ENCODE data around the gene TENM3.

TENM3 gene

DNA sequence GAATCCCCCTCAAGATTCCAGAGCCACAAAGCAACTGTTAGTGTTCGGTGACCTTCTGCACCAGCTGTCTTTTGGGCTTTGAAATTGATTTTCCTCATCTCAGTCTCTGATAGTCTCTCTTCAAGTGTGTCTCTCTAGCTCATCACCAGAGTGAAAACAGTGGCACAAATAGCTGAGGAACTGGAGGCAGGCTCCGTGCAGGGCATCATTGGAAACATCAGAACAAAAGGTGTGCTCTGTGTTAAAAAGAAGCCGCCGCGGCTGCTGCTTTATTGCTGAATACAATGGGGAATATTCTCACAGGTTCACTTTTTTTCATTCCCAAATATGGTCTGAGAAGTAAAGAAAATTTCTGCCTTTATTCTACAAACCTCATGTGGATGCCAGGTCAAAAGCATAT lies 376.5 kb downstream of the TENM3 start:
- H3K36me3 ChIP-seq (ENCODE audit: control insufficient read depth, low read depth, low read length): no peaks in the 10 kb centered on the region
- no peaks in the 10 kb centered on the region for H3K27me3 ChIP-seq (ENCODE audit: control insufficient read depth, insufficient read depth, low read length)
- no peak overlapping the region for H3K9ac ChIP-seq (ENCODE audit: low read length)
- H3K27ac ChIP-seq (ENCODE audit: low read length): no peak overlapping the region
- H3K4me3 ChIP-seq (ENCODE audit: low read length): no peak overlapping the region
- H3K9me3 ChIP-seq (ENCODE audit: control insufficient read depth, low read depth, low read length): no peaks in the 10 kb centered on the region
- H3K4me1 ChIP-seq (ENCODE audit: control insufficient read depth, low read depth, low read length): no peaks in the 10 kb centered on the region

DNA sequence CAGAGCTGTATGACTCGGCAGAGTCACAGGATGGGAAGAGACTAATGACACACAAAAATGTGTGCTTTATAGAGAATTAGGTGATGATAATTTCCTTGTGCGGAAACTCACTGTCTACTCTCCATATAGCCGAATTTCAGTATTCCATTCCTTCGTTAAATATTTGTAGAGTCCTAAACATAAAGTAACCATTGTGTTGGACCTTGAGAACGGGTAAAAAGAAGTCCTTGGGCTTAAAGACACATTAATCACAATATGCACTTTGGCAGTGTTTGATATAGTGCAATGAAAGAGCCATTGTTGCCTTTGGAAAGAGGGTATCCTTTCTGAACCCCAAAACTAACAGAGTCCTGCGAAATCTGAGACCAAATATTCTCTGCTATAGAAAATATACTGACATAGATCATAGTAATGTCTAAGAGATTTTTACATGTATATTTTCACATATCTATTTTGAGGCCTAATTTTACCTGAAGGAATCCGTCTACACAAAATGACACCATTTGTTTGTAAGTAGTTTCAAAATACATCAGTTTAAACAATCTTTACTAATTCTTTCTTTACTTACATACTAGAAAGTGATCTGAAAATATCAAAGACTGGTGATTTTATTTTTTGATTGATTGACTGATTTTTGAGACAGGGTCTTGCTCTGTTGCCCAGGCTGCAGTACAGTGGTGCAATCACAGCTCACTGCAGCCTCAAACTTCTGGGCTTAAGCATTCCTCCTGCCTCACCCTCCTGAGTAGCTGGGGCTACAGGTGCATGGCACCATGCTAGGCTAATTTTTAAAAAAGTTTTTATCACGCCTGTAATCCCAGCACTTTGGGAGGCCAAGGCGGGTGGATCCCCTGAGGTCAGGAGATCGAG lies 377.1 kb downstream of the TENM3 start:
- H3K36me3 ChIP-seq (ENCODE audit: control insufficient read depth, low read depth, low read length): no peaks in the 10 kb centered on the region
- H3K9ac ChIP-seq (ENCODE audit: low read length): no peak overlapping the region
- no peaks in the 10 kb centered on the region for H3K4me1 ChIP-seq (ENCODE audit: control insufficient read depth, low read depth, low read length)
- no peak overlapping the region for H3K4me3 ChIP-seq (ENCODE audit: low read length)
- H3K27ac ChIP-seq (ENCODE audit: low read length): no peak overlapping the region
- no peaks in the 10 kb centered on the region for H3K27me3 ChIP-seq (ENCODE audit: control insufficient read depth, insufficient read depth, low read length)
- no peaks in the 10 kb centered on the region for H3K9me3 ChIP-seq (ENCODE audit: control insufficient read depth, low read depth, low read length)

DNA sequence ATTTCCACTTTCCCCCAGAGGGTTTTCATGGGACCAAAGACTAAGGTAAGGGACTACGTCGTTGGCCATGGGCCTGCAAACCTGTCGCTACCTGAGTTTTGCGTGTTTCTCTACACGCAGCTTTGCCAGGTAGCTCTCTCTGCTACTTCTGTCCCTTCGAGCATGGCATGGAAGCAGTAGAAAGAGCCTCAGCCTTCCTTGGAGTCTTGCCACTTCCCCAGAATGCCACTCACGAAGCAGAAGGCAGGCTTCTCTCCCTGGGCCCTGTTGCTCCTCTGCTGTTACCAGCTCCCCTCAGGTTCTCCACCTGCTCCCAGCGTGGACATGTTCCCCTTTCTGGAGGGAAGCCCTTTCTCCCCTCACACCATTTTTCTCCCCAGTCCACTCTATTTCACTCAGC lies 381.1 kb downstream of the TENM3 start:
- Histone ChIP-seq H3K27me3 (ENCODE audit: control insufficient read depth, insufficient read depth, low read length) (no peaks in the 10 kb centered on the region), H3K4me3 (ENCODE audit: low read length) (no peak overlapping the region), H3K4me1 (ENCODE audit: control insufficient read depth, low read depth, low read length) (peaks cover 2% of the 10 kb centered on the region), H3K9ac (ENCODE audit: low read length) (no peak overlapping the region), H3K9me3 (ENCODE audit: control insufficient read depth, low read depth, low read length) (no peaks in the 10 kb centered on the region), H3K27ac (ENCODE audit: low read length) (no peak overlapping the region), H3K36me3 (ENCODE audit: control insufficient read depth, low read depth, low read length) (no peaks in the 10 kb centered on the region)

GRCh38 chr4:182625193-182625592 lies 382.0 kb downstream of the TENM3 start:
- H3K9me3 ChIP-seq (ENCODE audit: control insufficient read depth, low read depth, low read length): no peaks in the 10 kb centered on the region
- H3K9ac ChIP-seq (ENCODE audit: low read length): no peak overlapping the region
- H3K27ac ChIP-seq (ENCODE audit: low read length): no peak overlapping the region
- no peak overlapping the region for H3K4me3 ChIP-seq (ENCODE audit: low read length)
- H3K4me1 ChIP-seq (ENCODE audit: control insufficient read depth, low read depth, low read length): peaks cover 11% of the 10 kb centered on the region
- no peaks in the 10 kb centered on the region for H3K27me3 ChIP-seq (ENCODE audit: control insufficient read depth, insufficient read depth, low read length)
- no peaks in the 10 kb centered on the region for H3K36me3 ChIP-seq (ENCODE audit: control insufficient read depth, low read depth, low read length)

GRCh38 chr4:182627996-182628395 lies 384.8 kb downstream of the TENM3 start:
- H3K27me3 ChIP-seq (ENCODE audit: control insufficient read depth, insufficient read depth, low read length): no peaks in the 10 kb centered on the region
- H3K36me3 ChIP-seq (ENCODE audit: control insufficient read depth, low read depth, low read length): no peaks in the 10 kb centered on the region
- H3K27ac ChIP-seq (ENCODE audit: low read length): no peak overlapping the region
- no peaks in the 10 kb centered on the region for H3K9me3 ChIP-seq (ENCODE audit: control insufficient read depth, low read depth, low read length)
- peaks cover 11% of the 10 kb centered on the region for H3K4me1 ChIP-seq (ENCODE audit: control insufficient read depth, low read depth, low read length)
- no peak overlapping the region for H3K4me3 ChIP-seq (ENCODE audit: low read length)
- no peak overlapping the region for H3K9ac ChIP-seq (ENCODE audit: low read length)

DNA sequence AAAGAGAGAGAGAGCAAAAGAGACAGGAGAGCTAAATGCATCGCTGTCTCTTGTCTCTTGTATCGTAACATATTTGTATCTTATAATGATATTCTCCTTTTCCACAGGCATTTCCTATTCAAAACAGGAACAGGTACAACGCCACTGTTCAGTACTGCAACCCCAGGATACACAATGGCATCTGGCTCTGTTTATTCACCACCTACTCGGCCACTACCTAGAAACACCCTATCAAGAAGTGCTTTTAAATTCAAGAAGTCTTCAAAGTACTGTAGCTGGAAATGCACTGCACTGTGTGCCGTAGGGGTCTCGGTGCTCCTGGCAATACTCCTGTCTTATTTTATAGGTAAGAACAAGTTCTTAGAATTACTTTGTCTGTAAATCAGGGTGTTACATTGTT lies 385.3 kb downstream of the TENM3 start:
- Histone ChIP-seq H3K36me3 (ENCODE audit: control insufficient read depth, low read depth, low read length) (peaks cover 5% of the 10 kb centered on the region), H3K9me3 (ENCODE audit: control insufficient read depth, low read depth, low read length) (no peaks in the 10 kb centered on the region), H3K4me1 (ENCODE audit: control insufficient read depth, low read depth, low read length) (peaks cover 11% of the 10 kb centered on the region), H3K4me3 (ENCODE audit: low read length) (no peak overlapping the region), H3K27me3 (ENCODE audit: control insufficient read depth, insufficient read depth, low read length) (no peaks in the 10 kb centered on the region), H3K9ac (ENCODE audit: low read length) (no peak overlapping the region), H3K27ac (ENCODE audit: low read length) (no peak overlapping the region)

GRCh38 chr4:182629096-182629495 lies 385.9 kb downstream of the TENM3 start:
- Histone ChIP-seq H3K4me3 (ENCODE audit: low read length) (no peak overlapping the region), H3K9me3 (ENCODE audit: control insufficient read depth, low read depth, low read length) (no peaks in the 10 kb centered on the region), H3K27ac (ENCODE audit: low read length) (no peak overlapping the region), H3K4me1 (ENCODE audit: control insufficient read depth, low read depth, low read length) (peaks cover 11% of the 10 kb centered on the region), H3K27me3 (ENCODE audit: control insufficient read depth, insufficient read depth, low read length) (no peaks in the 10 kb centered on the region), H3K9ac (ENCODE audit: low read length) (no peak overlapping the region), H3K36me3 (ENCODE audit: control insufficient read depth, low read depth, low read length) (peaks cover 10% of the 10 kb centered on the region)

DNA sequence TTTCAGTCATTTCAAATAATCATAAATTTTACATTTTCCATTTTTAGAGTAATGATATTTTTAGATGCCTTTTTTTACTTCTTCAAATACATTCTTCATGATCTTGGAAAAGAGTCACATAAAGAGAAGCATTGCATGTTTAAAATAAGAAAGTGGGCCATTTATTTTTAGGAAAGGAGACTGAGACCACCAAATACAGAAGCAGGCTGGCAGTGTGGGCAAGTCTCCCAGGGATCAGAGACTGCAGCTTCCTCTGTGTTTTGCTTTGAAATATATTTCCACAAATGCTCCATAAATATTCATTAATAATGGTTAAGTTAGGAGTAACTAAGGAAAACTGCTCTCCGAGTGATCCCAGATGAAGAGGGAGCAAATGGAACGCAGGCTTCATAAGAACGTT lies 397.3 kb downstream of the TENM3 start:
- no peaks in the 10 kb centered on the region for H3K36me3 ChIP-seq (ENCODE audit: control insufficient read depth, low read depth, low read length)
- no peak overlapping the region for H3K4me3 ChIP-seq (ENCODE audit: low read length)
- no peak overlapping the region for H3K9ac ChIP-seq (ENCODE audit: low read length)
- H3K27ac ChIP-seq (ENCODE audit: low read length): no peak overlapping the region
- no peaks in the 10 kb centered on the region for H3K4me1 ChIP-seq (ENCODE audit: control insufficient read depth, low read depth, low read length)
- peaks cover 5% of the 10 kb centered on the region for H3K9me3 ChIP-seq (ENCODE audit: control insufficient read depth, low read depth, low read length)
- H3K27me3 ChIP-seq (ENCODE audit: control insufficient read depth, insufficient read depth, low read length): no peaks in the 10 kb centered on the region

DNA sequence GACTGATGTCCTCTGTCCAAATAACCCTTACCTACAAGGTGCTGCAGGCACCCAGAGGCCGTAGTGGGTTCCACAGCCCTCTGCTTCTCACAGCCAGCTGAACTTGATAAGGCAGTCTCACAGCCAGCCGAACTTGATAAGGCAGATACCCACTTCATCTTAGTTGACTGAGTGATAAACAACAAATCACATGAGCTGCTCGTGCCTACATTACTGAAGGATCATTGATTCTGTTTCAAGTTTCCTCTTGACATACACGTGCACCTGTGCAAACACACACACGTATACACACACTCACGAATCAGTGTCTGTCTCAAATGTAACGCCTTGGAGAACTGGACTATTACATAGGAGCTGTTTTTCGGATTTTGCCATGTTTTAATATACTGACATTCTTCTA lies 397.7 kb downstream of the TENM3 start:
- no peaks in the 10 kb centered on the region for H3K4me1 ChIP-seq (ENCODE audit: control insufficient read depth, low read depth, low read length)
- no peak overlapping the region for H3K27ac ChIP-seq (ENCODE audit: low read length)
- H3K9ac ChIP-seq (ENCODE audit: low read length): no peak overlapping the region
- no peaks in the 10 kb centered on the region for H3K36me3 ChIP-seq (ENCODE audit: control insufficient read depth, low read depth, low read length)
- no peak overlapping the region for H3K4me3 ChIP-seq (ENCODE audit: low read length)
- H3K27me3 ChIP-seq (ENCODE audit: control insufficient read depth, insufficient read depth, low read length): no peaks in the 10 kb centered on the region
- H3K9me3 ChIP-seq (ENCODE audit: control insufficient read depth, low read depth, low read length): peaks cover 5% of the 10 kb centered on the region

- H3K36me3 ChIP-seq (ENCODE audit: control insufficient read depth, low read depth, low read length): no peaks in the 10 kb centered on the region
- H3K9me3 ChIP-seq (ENCODE audit: control insufficient read depth, low read depth, low read length): peaks cover 5% of the 10 kb centered on the region
- no peaks in the 10 kb centered on the region for H3K27me3 ChIP-seq (ENCODE audit: control insufficient read depth, insufficient read depth, low read length)
- no peak overlapping the region for H3K27ac ChIP-seq (ENCODE audit: low read length)
- no peaks in the 10 kb centered on the region for H3K4me1 ChIP-seq (ENCODE audit: control insufficient read depth, low read depth, low read length)
- H3K9ac ChIP-seq (ENCODE audit: low read length): no peak overlapping the region
- H3K4me3 ChIP-seq (ENCODE audit: low read length): no peak overlapping the region
Observed at GRCh38 chr4:182642831-182643230, 399.6 kb downstream of the TENM3 start.

DNA sequence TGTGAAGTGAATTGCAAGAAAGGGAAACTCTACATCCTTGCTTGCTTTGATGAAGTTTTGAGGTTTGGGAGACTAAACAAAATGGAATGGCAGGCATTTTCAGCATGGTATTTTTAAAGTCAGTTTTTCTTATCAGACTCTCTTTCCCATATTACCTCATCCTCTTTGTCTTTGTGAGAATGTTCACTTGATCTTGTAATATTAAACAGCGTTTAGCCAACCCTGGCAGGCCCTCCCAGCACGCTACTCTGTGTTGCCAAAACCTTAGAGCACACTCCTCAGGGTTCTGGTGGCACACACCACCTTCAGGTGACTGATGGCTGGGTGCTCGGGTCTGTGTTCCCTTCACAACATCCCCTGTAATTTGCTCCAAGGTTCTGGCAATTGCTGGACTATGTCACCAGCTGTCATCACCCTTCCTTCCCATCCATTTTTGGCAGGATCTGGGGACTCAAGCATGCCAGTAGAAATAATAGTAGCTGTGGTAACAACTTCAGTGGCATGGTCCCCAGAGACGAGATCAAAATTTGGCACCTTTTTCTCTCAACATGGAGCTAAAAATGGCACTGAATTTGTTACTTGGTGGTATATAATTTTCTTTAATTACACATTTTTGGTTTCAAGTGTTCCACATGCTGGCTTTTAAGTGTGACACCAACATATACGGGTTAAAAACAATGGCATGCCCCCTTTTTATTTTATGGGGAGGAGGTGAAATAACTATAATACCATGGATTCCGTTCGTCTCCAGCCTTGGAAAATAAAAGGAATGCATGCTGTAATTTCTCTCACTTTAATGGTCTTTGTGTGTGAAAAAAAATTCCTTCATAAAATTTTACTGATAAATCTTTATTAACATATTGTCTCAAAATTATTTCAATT lies 400.8 kb downstream of the TENM3 start:
- no peaks in the 10 kb centered on the region for H3K27me3 ChIP-seq (ENCODE audit: control insufficient read depth, insufficient read depth, low read length)
- H3K9ac ChIP-seq (ENCODE audit: low read length): no peak overlapping the region
- H3K4me3 ChIP-seq (ENCODE audit: low read length): no peak overlapping the region
- H3K4me1 ChIP-seq (ENCODE audit: control insufficient read depth, low read depth, low read length): no peaks in the 10 kb centered on the region
- peaks cover 5% of the 10 kb centered on the region for H3K9me3 ChIP-seq (ENCODE audit: control insufficient read depth, low read depth, low read length)
- no peaks in the 10 kb centered on the region for H3K36me3 ChIP-seq (ENCODE audit: control insufficient read depth, low read depth, low read length)
- H3K27ac ChIP-seq (ENCODE audit: low read length): no peak overlapping the region
